Calu3 (cell line): ENCODE results near the gene EPO. TPM values are rescaled to one million over a fixed set of nuclear protein-coding genes. Genes with fewer than 3 reads are reported as not detected.

Source experiments
- BruUV-seq: library from RNA; stranded (reverse); fragments of 400-500 nt; replicated peaks from 2 replicates; lab custom pipeline; 2021; lab: Mats Ljungman, UMichigan
- CTCF ChIA-PET: fragments of 300-600 bp; sonication (Branson Sonifier 250); formaldehyde crosslinking; loops from one replicate; lab custom pipeline; 2022; ENCODE audit warnings: antibody characterized with exemption; lab: Charles Lee
- DNase-seq: peaks from one replicate; pipeline ENCODE4 v3.0.0; 2022
- H3K27ac Mint-ChIP-seq: one replicate; pipeline ENCODE4 v1.8.0; 2022; ENCODE audit warnings: mixed read lengths; ENCODE audit not compliant: unreplicated experiment
- H3K27me3 Mint-ChIP-seq: one replicate; pipeline ENCODE4 v1.8.0; 2022; ENCODE audit warnings: mixed read lengths; ENCODE audit not compliant: unreplicated experiment
- H3K36me3 Mint-ChIP-seq: one replicate; pipeline ENCODE4 v1.8.0; 2022; ENCODE audit warnings: mild to moderate bottlenecking, moderate library complexity, mixed read lengths; ENCODE audit not compliant: insufficient read depth, unreplicated experiment
- H3K4me1 Mint-ChIP-seq: one replicate; pipeline ENCODE4 v1.8.0; 2022; ENCODE audit warnings: mild to moderate bottlenecking, low read depth, mixed read lengths; ENCODE audit not compliant: unreplicated experiment
- H3K4me3 Mint-ChIP-seq: one replicate; pipeline ENCODE4 v1.8.0; 2022; ENCODE audit warnings: mild to moderate bottlenecking, low read depth, moderate library complexity, mixed read lengths; ENCODE audit not compliant: unreplicated experiment
- H3K9me3 Mint-ChIP-seq: one replicate; pipeline ENCODE4 v1.8.0; 2022; ENCODE audit warnings: low read depth, mixed read lengths; ENCODE audit not compliant: unreplicated experiment
- intact Hi-C: fragments of 100-400 bp; cut with micrococcal nuclease; formaldehyde crosslinking; loops from one replicate; pipeline ENCODE4 v1.10.0; 2022; ENCODE audit not compliant: unreplicated experiment
- total RNA-seq: library from RNA; stranded (reverse); gene quantifications from 2 replicates; pipeline ENCODE4 v1.2.3, GENCODE V29; 2022
- TF ChIP-seq, protein P1 (sequence below): fragments of 200-600 bp; IDR thresholded peaks from one replicate; pipeline ENCODE4 v1.8.0; 2022; ENCODE audit warnings: antibody characterized with exemption; ENCODE audit not compliant: unreplicated experiment

Gene EPO
- total RNA-seq, 1 experiment from 2014 or later: not detected

DNA sequence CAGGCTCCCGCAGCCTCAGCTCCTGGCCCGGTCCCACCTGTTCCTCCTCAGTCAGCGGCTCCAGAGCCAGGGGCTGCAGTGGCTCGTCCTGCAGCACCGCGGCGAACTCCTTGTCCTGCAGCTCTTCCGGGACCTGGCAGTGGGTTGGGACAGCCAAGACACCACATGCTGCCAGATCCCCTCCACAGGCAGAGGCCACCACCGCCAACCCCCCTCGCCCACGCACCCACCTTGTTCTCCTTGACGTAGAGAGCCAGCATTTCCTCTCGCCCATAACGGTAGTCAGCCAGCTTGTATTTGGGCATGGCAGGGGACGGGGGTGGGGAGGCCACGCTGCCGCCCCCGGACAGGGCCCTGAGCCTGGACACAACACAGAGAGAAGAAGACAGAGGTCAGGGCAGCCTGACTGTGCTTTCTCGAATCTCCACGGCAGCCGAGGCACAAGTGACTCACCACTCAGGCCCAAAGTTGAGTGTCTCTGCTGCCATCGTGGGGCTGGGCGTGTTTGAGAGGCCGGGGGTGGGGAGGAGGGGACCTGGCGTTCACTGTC, 32.4 kb upstream of the EPO start:
- no TSS peak for BruUV-seq
- Mint-ChIP-seq H3K4me3 (no peak overlapping the region), H3K27ac (no peak overlapping the region), H3K27me3 (no peaks in the 10 kb centered on the region), H3K4me1 (peaks cover 4% of the 10 kb centered on the region), H3K36me3 (peaks cover 27% of the 10 kb centered on the region), H3K9me3 (no peaks in the 10 kb centered on the region)
- CTCF ChIA-PET: no interaction called here
- TF ChIP-seq, protein P1, sequence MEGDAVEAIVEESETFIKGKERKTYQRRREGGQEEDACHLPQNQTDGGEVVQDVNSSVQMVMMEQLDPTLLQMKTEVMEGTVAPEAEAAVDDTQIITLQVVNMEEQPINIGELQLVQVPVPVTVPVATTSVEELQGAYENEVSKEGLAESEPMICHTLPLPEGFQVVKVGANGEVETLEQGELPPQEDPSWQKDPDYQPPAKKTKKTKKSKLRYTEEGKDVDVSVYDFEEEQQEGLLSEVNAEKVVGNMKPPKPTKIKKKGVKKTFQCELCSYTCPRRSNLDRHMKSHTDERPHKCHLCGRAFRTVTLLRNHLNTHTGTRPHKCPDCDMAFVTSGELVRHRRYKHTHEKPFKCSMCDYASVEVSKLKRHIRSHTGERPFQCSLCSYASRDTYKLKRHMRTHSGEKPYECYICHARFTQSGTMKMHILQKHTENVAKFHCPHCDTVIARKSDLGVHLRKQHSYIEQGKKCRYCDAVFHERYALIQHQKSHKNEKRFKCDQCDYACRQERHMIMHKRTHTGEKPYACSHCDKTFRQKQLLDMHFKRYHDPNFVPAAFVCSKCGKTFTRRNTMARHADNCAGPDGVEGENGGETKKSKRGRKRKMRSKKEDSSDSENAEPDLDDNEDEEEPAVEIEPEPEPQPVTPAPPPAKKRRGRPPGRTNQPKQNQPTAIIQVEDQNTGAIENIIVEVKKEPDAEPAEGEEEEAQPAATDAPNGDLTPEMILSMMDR: no peak
- intact Hi-C loops: no loop called here
- DNase-seq: no peak

DNA sequence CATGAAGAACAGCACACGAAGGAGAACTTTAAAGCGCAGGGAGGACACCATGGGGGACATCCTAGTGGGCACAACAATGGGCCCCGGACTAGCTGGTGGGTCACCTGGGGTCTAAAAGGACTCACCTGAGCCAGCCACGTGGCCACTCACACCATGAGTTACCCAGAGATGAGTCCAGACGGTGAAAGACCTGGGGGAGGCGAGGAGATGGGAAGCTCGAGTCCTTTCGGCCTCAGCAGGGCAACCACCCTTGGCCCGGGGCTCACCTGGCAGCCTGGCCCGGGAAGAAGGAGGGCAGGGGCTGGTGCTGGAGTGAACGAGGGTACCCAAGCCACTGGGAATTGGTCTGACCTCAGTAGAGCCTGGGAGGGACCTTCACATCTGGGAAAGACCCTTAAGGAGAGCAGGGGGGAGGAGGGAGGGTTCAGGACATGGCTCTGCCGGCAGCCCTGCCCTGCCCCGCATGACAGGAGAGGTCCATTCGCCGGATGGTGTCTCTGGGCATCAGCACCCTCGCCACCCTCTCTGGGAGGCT, 31.9 kb upstream of the EPO start:
- no peak overlapping the region for H3K4me3 Mint-ChIP-seq

DNA sequence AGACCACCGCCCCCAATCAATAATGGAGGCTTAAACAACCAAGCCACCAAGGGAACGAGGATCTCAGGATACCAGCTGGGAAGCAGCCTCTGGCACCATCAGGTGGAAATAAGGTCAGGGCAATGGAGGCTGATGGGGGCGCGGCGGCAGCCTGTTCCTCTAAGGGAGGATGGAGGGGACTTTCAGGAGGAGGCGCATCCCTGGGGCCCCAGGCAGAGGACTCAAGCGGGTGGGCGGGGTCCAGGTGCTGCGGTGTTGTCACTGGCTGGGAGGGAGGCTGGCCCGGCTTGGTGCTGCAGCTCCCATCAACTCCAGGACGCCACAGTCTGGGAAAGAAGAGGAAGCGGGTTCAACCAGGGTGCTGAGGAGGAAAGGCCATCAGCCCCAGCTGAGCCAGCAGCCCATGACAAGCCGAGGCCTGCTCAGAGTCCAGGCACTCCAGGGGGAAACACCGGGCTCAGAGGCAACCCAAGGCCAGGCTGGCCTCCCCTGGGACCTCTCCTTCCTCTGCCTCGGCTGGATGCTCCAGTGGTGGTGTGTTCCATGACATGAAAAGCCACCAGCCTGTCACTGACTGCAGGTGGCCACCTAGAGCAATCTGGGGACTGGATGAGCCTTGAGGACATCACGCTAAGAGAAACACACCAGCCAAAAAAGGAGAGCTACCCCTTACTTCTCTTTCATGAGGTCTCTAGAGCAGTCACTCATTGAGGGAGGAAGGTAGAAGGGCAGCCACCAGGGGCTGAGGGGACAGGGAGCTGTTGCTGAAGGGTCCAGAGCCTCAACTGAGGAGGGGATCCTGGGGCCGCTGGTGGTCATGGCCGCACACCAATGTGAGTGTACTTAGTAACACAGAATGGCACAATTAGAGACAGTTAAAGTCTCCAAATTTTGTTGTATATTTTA, 30.8 kb upstream of the EPO start:
- peaks cover 29% of the 10 kb centered on the region for H3K36me3 Mint-ChIP-seq
- no peaks in the 10 kb centered on the region for H3K9me3 Mint-ChIP-seq
- peaks cover 10% of the 10 kb centered on the region for H3K4me1 Mint-ChIP-seq
- DNase-seq: no peak
- no peak overlapping the region for H3K27ac Mint-ChIP-seq
- TF ChIP-seq, protein P1: no peak
- no TSS peak for BruUV-seq
- intact Hi-C loops: no loop called here
- CTCF ChIA-PET: no interaction called here
- H3K4me3 Mint-ChIP-seq: no peak overlapping the region
- H3K27me3 Mint-ChIP-seq: no peaks in the 10 kb centered on the region

More for the DNA sequence above, 31.9 kb upstream of the EPO start:
- no peaks in the 10 kb centered on the region for H3K9me3 Mint-ChIP-seq
- TF ChIP-seq, protein P1: no peak
- intact Hi-C loops: no loop called here
- H3K36me3 Mint-ChIP-seq: peaks cover 28% of the 10 kb centered on the region
- H3K27me3 Mint-ChIP-seq: no peaks in the 10 kb centered on the region
- no TSS peak for BruUV-seq
- no peak for DNase-seq
- H3K27ac Mint-ChIP-seq: no peak overlapping the region
- CTCF ChIA-PET: no interaction called here
- H3K4me1 Mint-ChIP-seq: peaks cover 10% of the 10 kb centered on the region

DNA sequence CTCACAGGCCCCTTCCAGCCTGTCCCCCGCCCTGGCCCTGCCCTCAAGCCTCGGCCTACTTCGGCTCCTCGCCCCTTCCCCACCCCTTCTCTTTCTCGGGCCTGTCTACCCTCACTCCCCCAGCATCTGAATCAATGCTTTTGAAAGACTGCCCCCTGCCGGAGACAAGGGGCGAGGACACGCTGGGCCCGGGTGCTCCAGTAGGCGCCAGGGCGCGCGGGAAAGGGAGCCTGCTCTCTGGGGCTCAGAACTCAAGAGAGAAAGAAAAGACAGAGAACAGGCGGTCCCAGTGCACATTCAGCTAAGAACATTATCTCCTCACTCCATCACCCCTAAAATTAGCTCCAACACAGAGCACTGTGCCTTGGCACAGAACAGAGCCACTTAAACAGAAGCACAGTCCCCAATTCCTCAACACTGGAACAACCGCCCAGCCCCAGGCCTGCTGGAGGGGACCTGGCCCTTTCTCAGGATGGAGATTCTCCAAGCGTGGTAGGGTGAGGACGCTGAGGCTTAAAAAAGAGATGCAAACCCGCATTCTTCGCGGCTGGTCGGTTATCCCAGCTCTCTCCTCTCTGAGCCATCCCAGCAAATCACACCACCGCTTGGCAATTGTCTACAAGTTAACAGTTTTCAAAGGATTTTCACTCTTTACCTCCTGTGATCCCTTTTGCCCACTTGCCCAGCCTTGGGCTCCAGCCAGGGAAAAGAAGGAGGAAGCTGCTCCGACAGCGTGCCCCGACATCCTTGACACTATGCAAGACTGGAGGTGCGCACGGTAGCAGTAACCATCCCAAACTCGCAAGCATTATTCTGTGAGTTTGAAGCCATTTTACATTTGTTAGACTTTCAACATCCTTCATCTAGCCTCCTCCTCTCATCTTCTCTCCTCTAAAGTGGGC, 28.3 kb upstream of the EPO start:
- Mint-ChIP-seq H3K27ac (no peak overlapping the region), H3K36me3 (peaks cover 37% of the 10 kb centered on the region), H3K27me3 (no peaks in the 10 kb centered on the region), H3K4me3 (peak overlapping the region; percentile 92), H3K4me1 (peaks cover 10% of the 10 kb centered on the region), H3K9me3 (no peaks in the 10 kb centered on the region)
- peak; percentile 74 for DNase-seq
- CTCF ChIA-PET: interaction anchor here (0.9 to 1.3 kb wide), 2 partner anchors 11 to 58 kb away, joined by 3 to 5 read pairs; no protein-coding TSS in a partner anchor
- intact Hi-C loops: no loop called here
- TF ChIP-seq, protein P1: peak; percentile 67
- no TSS peak for BruUV-seq
